Measurements from ENCODE around the gene TMEM54. TPM values are rescaled to one million over a fixed set of nuclear protein-coding genes. Genes with fewer than 3 reads are reported as not detected.

Gene TMEM54
- total and polyA plus RNA-seq, 4 donors: 0.92 to 10.9 (median 2.6) TPM

GRCh38 chr1:32892368-32893197 lies 8.6 kb downstream of the TMEM54 start:
- Histone ChIP-seq H3K4me1 (ENCODE audit: control insufficient read depth in 4 of 4, insufficient read depth in 4 of 4, low read length in 3 of 4) (peaks cover 0 to 11% (median 5%) of the 10 kb centered on the region in 4 donors), H3K4me3 (ENCODE audit: low read depth in 1 of 3, low read length in 3 of 3) (peak overlapping the region in 1 of 3 donors; percentile 35), H3K9ac (ENCODE audit: low read depth in 1 of 2, low read length in 2 of 2) (no peak overlapping the region), H3K9me3 (ENCODE audit: control insufficient read depth in 4 of 4, low read length in 3 of 4) (no peaks in the 10 kb centered on the region), H3K36me3 (ENCODE audit: control insufficient read depth in 4 of 4, insufficient read depth in 3 of 4, low read depth in 1 of 4, low read length in 3 of 4) (no peaks in the 10 kb centered on the region), H3K27me3 (ENCODE audit: control insufficient read depth in 4 of 4, insufficient read depth in 4 of 4, low read length in 3 of 4) (peaks cover 0 to 2% (median under 1%) of the 10 kb centered on the region in 4 donors), H3K27ac (ENCODE audit: low read depth in 1 of 2, low read length in 2 of 2) (no peak overlapping the region)
- TF ChIP-seq YY1 (IDR thresholded peaks at IDR 0.05) (no peak), HNF4A (conservative IDR thresholded peaks at IDR 0.05) (no peak), EGR1 (IDR thresholded peaks at IDR 0.05; ENCODE audit: low read depth in 2 of 2) (no peak), MAX (IDR thresholded peaks at IDR 0.05) (no peak), JUND (IDR thresholded peaks at IDR 0.05) (no peak), RXRA (IDR thresholded peaks at IDR 0.05) (no peak), TAF1 (conservative IDR thresholded peaks at IDR 0.05) (no peak), GABPA (IDR thresholded peaks at IDR 0.05 in 1 of 2, conservative IDR thresholded peaks at IDR 0.05 in 1 of 2) (no peak), SP1 (IDR thresholded peaks at IDR 0.05) (no peak), CTCF (IDR thresholded peaks at IDR 0.05; ENCODE audit: low read depth, low read length, missing input control) (no peak), RAD21 (IDR thresholded peaks at IDR 0.05) (no peak), NR2F2 (IDR thresholded peaks at IDR 0.05) (no peak), REST (IDR thresholded peaks at IDR 0.05) (no peak)
- WGBS: 31% methylated on average over 49 of the region's 49 CpGs
- DNase-seq (ENCODE audit: low spot score): no peak

- Histone ChIP-seq H3K27me3 (ENCODE audit: control insufficient read depth in 4 of 4, insufficient read depth in 4 of 4, low read length in 3 of 4) (peaks cover 0 to 10% (median 3%) of the 10 kb centered on the region in 4 donors), H3K9ac (ENCODE audit: low read depth in 1 of 2, low read length in 2 of 2) (no peak overlapping the region), H3K27ac (ENCODE audit: low read depth in 1 of 2, low read length in 2 of 2) (no peak overlapping the region), H3K36me3 (ENCODE audit: control insufficient read depth in 4 of 4, insufficient read depth in 3 of 4, low read depth in 1 of 4, low read length in 3 of 4) (no peaks in the 10 kb centered on the region), H3K9me3 (ENCODE audit: control insufficient read depth in 4 of 4, low read length in 3 of 4) (no peaks in the 10 kb centered on the region), H3K4me3 (ENCODE audit: low read depth in 1 of 3, low read length in 3 of 3) (no peak overlapping the region), H3K4me1 (ENCODE audit: control insufficient read depth in 4 of 4, insufficient read depth in 4 of 4, low read length in 3 of 4) (peaks cover 0 to 11% (median 6%) of the 10 kb centered on the region in 4 donors)
- no peak for DNase-seq (ENCODE audit: low spot score)
- 96% methylated on average over 3 of the region's 3 CpGs for WGBS
- TF ChIP-seq HNF4A (conservative IDR thresholded peaks at IDR 0.05) (no peak), MAX (IDR thresholded peaks at IDR 0.05) (no peak), JUND (IDR thresholded peaks at IDR 0.05) (no peak), REST (IDR thresholded peaks at IDR 0.05) (no peak), HNF4G (IDR thresholded peaks at IDR 0.05) (no peak), ZBTB33 (IDR thresholded peaks at IDR 0.05) (no peak), FOXA2 (IDR thresholded peaks at IDR 0.05) (no peak), NR2F2 (IDR thresholded peaks at IDR 0.05) (no peak), GABPA (IDR thresholded peaks at IDR 0.05 in 1 of 2, conservative IDR thresholded peaks at IDR 0.05 in 1 of 2) (no peak), YY1 (IDR thresholded peaks at IDR 0.05) (no peak), RAD21 (IDR thresholded peaks at IDR 0.05) (no peak), TAF1 (conservative IDR thresholded peaks at IDR 0.05) (no peak), RXRA (IDR thresholded peaks at IDR 0.05) (no peak), EGR1 (IDR thresholded peaks at IDR 0.05; ENCODE audit: low read depth in 2 of 2) (no peak), ATF3 (IDR thresholded peaks at IDR 0.05) (no peak), SP1 (IDR thresholded peaks at IDR 0.05) (no peak), FOXA1 (IDR thresholded peaks at IDR 0.05) (no peak)
Observed at GRCh38 chr1:32891630-32892029, 9.6 kb downstream of the TMEM54 start.
